GM21515 (cell line): ENCODE data around the gene MKNK2.
"Not testable (repeated sequence)": the region's sequence is repeated elsewhere in the genome, so short reads cannot be mapped to it uniquely, and the experiment has no call there.

Experiments used
- ATAC-seq: cut with Tn5 transposase; IDR thresholded peaks from one replicate; pipeline ENCODE4 v1.9.1; 2021; ENCODE audit not compliant: unreplicated experiment

MKNK2 gene

GRCh38 chr19:1997353-1998233 is 53.5 kb downstream of the MKNK2 start:
- no peak for ATAC-seq

GRCh38 chr19:1992759-1993260 is 58.2 kb downstream of the MKNK2 start:
- no peak for ATAC-seq

GRCh38 chr19:1991018-1991913 is 59.8 kb downstream of the MKNK2 start:
- ATAC-seq = no peak

- no peak for ATAC-seq
These were observed 60.6 kb downstream of the MKNK2 start for GRCh38 chr19:1990230-1991017.

- no peak for ATAC-seq
These were observed 61.4 kb downstream of the MKNK2 start for GRCh38 chr19:1989513-1990229.

- ATAC-seq = not testable (repeated sequence)
These were observed 62.6 kb downstream of the MKNK2 start for GRCh38 chr19:1988464-1988863.
